Keratinocyte (primary cell): ENCODE measurements around the gene PUM1.

Experiments
- EZH2 ChIP-seq: IDR thresholded peaks from one replicate; pipeline ENCODE4 v1.6.1; 2012; ENCODE audit warnings: inconsistent platforms, mild to moderate bottlenecking, low read length, moderate library complexity
- TF ChIP-seq, protein P1 (sequence below), 3 experiments: IDR thresholded peaks in 1 of 3; conservative IDR thresholded peaks in 1 of 3; optimal IDR thresholded peaks in 1 of 3; 2 replicates in 2 of 3; 3 replicates in 1 of 3; pipeline versions ENCODE3 to v1.5.1; 2011; ENCODE audit warnings: low read length in 3 of 3, mild to moderate bottlenecking in 3 of 3, moderate library complexity in 2 of 3, control low read depth in 1 of 3, inconsistent platforms in 1 of 3; ENCODE audit not compliant: insufficient read depth in 2 of 3; ENCODE audit errors: extremely low read depth in 1 of 3

DNA sequence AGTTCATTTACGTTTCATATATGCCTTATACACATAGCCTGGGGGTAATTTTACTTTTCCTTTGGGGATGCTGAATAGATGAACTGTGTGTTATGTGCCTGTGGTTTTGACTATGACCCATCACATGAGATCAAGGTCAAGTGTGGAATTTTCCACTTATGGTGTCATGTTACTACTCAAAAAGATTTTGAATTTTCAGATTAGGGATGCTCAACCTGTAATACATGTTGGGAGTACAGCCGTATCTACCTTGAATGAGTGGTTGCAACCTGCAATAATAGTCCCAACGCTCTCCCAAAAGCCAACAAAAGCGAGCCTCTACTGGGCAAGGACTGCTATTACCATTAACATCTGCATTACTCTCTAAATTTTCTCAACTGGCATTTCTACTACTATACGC is 88.4 kb downstream of the PUM1 start:
- TF ChIP-seq, protein P1, sequence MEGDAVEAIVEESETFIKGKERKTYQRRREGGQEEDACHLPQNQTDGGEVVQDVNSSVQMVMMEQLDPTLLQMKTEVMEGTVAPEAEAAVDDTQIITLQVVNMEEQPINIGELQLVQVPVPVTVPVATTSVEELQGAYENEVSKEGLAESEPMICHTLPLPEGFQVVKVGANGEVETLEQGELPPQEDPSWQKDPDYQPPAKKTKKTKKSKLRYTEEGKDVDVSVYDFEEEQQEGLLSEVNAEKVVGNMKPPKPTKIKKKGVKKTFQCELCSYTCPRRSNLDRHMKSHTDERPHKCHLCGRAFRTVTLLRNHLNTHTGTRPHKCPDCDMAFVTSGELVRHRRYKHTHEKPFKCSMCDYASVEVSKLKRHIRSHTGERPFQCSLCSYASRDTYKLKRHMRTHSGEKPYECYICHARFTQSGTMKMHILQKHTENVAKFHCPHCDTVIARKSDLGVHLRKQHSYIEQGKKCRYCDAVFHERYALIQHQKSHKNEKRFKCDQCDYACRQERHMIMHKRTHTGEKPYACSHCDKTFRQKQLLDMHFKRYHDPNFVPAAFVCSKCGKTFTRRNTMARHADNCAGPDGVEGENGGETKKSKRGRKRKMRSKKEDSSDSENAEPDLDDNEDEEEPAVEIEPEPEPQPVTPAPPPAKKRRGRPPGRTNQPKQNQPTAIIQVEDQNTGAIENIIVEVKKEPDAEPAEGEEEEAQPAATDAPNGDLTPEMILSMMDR (optimal IDR thresholded peaks at IDR 0.05 in 1 of 3, IDR thresholded peaks at IDR 0.05 in 1 of 3, conservative IDR thresholded peaks at IDR 0.05 in 1 of 3; ENCODE audit: extremely low read depth in 1 of 3, insufficient read depth in 2 of 3, low read length in 3 of 3) = peak in 2 of 3 experiments; percentile 19 to 34
- no peak for TF ChIP-seq EZH2
